Measurements from ENCODE around the gene WDR47.
A peak's percentile ranks its signal among the peaks of the same experiment; 100 is the strongest.
"Not testable (repeated sequence)": the region's sequence is repeated elsewhere in the genome, so short reads cannot be mapped to it uniquely, and the experiment has no call there.

WDR47 gene

GRCh38 chr1:109052145-109052544, 10.2 kb upstream of the WDR47 start:
- not testable (repeated sequence) for DNase-seq (ENCODE audit: low spot score)

- DNase-seq (ENCODE audit: low spot score): no peak
Observed at GRCh38 chr1:109050228-109050995, 8.5 kb upstream of the WDR47 start.

GRCh38 chr1:109048335-109048734, 6.4 kb upstream of the WDR47 start:
- DNase-seq (ENCODE audit: low spot score): no peak

GRCh38 chr1:109047339-109047738, 5.4 kb upstream of the WDR47 start:
- DNase-seq (ENCODE audit: low spot score): no peak

- DNase-seq (ENCODE audit: low spot score): no peak
Observed at GRCh38 chr1:109046671-109047070, 4.8 kb upstream of the WDR47 start.

- DNase-seq (ENCODE audit: low spot score): no peak
Observed at GRCh38 chr1:109045595-109045994, 3.7 kb upstream of the WDR47 start.

- peak; percentile 22 for DNase-seq (ENCODE audit: low spot score)
Observed at GRCh38 chr1:109040989-109041620, 797 bp downstream of the WDR47 start.

GRCh38 chr1:109040627-109040988, 1.3 kb downstream of the WDR47 start:
- no peak for DNase-seq (ENCODE audit: low spot score)

GRCh38 chr1:109034382-109034781, 7.5 kb downstream of the WDR47 start:
- DNase-seq (ENCODE audit: low spot score): no peak

GRCh38 chr1:109029493-109029892, 12.4 kb downstream of the WDR47 start:
- DNase-seq (ENCODE audit: low spot score): not testable (repeated sequence)

GRCh38 chr1:109027841-109028240, 14.1 kb downstream of the WDR47 start:
- no peak for DNase-seq (ENCODE audit: low spot score)

GRCh38 chr1:109025694-109026093, 16.2 kb downstream of the WDR47 start:
- DNase-seq (ENCODE audit: low spot score): no peak

GRCh38 chr1:109024646-109025045, 17.3 kb downstream of the WDR47 start:
- DNase-seq (ENCODE audit: low spot score): no peak

- no peak for DNase-seq (ENCODE audit: low spot score)
Observed at GRCh38 chr1:109020693-109021257, 21.1 kb downstream of the WDR47 start.

- not testable (repeated sequence) for DNase-seq (ENCODE audit: low spot score)
Observed at GRCh38 chr1:109017719-109018118, 24.2 kb downstream of the WDR47 start.

GRCh38 chr1:109017134-109017533, 24.8 kb downstream of the WDR47 start:
- no peak for DNase-seq (ENCODE audit: low spot score)

- no peak for DNase-seq (ENCODE audit: low spot score)
Observed at GRCh38 chr1:109011335-109011734, 30.6 kb downstream of the WDR47 start.

GRCh38 chr1:108996622-108997021, 45.3 kb downstream of the WDR47 start:
- DNase-seq (ENCODE audit: low spot score): not testable (repeated sequence)

- DNase-seq (ENCODE audit: low spot score): no peak
Observed at GRCh38 chr1:108983114-108983513, 58.8 kb downstream of the WDR47 start.

GRCh38 chr1:108976658-108977057, 65.2 kb downstream of the WDR47 start:
- no peak for DNase-seq (ENCODE audit: low spot score)

- no peak for DNase-seq (ENCODE audit: low spot score)
Observed at GRCh38 chr1:108972951-108973350, 69.0 kb downstream of the WDR47 start.

GRCh38 chr1:108969346-108969745, 72.6 kb downstream of the WDR47 start:
- DNase-seq (ENCODE audit: low spot score): no peak

GRCh38 chr1:108963052-108963686, 78.7 kb downstream of the WDR47 start, which contains the start of gene CLCC1:
TSS of gene CLCC1 (minus strand) at chr1:108963484. CDS start at chr1:108950437, 13,047 bp downstream.
- peak; percentile 90 for DNase-seq (ENCODE audit: low spot score)
